SK-N-DZ (cell line): ENCODE measurements around the gene ZNF439. TPM values are rescaled to one million over a fixed set of nuclear protein-coding genes. Genes with fewer than 3 reads are reported as not detected.
"Not testable (repeated sequence)": the region's sequence is repeated elsewhere in the genome, so short reads cannot be mapped to it uniquely, and the experiment has no call there.

Source experiments
- DNase-seq: peaks from one replicate; pipeline ENCODE4 v3.0.0-alpha.2; 2015; ENCODE audit warnings: low spot score
- polyA plus RNA-seq, 2 experiments: library from polyadenylated mRNA; depleted of rRNA; stranded (reverse); fragments of >200 nt; gene quantifications; 2 replicates each; pipeline ENCODE4 v1.2.3, GENCODE V29; 2014

The ZNF439 gene
- 16.4 and 16.7 TPM in 2 replicates for polyA plus RNA-seq (2014; cell fraction: cytosol; rRNA removed)
- polyA plus RNA-seq (2014; cell fraction: nucleus; rRNA removed) = 45.1 and 45.2 TPM in 2 replicates

DNA sequence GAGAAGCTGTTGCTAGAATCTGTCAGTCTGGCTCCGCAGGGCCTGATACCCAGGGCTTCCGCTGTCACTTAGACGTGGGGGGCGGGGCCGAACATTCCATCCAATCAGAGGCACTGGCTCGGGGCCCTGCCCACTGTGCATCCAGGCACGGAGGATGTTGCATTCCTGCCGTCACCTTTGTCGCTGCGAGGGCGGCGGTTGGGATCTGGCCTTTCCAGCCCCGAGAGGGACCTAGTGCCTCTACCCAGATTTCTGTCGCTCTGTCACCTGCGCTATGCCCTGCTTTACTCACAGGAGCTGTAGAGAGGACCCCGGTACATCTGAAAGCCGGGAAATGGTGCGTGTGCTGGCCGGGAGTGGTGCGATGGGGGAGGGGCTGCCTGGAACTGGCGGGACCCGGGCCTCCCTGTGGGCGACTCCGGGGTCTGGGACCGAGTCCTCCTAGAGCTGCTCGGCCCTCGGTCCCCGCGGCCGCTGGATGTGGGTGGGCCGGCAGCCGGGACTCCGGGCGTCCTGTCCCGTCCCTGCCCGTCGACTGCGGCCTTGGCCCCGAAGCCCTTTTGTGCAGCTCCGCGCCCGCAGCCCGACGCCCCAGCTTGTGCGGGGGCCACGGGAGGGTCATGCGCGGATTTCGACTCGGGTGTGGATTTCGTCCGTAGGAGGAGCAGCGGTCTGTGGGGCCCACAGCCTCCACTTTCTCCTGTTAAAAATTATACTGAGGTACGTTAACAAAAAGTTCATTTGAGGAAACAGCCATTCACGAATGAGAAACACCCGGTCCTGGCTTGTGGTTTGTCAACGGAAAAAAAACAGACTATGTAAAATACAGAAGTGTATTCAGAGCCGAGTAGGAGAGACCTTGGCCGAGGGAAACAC is at the start of gene ZNF439:
TSS of gene ZNF439 (plus strand) at position 133 of the 876 bp plus-strand sequence. CDS start at position 275, 142 bp downstream.
- peak; percentile 89 for DNase-seq

DNA sequence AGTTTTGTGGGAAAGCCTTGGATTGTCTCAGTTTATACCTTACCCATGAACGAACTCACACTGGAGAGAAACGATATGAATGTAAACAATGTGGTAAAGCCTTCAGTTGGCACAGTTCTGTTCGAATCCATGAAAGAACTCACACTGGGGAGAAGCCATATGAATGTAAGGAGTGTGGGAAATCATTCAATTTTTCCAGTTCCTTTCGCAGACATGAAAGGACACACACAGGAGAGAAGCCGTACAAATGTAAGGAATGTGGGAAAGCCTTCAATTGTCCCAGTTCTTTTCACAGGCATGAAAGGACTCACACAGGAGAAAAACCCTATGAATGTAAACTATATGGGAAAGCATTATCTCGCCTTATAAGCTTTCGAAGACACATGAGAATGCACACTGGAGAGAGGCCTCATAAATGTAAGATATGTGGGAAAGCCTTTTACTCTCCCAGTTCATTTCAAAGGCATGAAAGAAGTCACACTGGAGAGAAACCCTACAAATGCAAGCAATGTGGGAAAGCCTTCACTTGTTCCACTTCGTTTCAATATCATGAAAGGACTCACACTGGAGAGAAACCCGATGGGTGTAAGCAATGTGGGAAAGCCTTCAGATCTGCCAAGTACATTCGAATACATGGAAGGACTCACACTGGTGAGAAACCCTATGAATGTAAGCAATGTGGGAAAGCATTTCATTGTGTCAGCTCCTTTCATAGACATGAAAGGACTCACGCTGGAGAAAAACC is 42.0 kb upstream of the ZNF439 start:
- no peak for DNase-seq

DNA sequence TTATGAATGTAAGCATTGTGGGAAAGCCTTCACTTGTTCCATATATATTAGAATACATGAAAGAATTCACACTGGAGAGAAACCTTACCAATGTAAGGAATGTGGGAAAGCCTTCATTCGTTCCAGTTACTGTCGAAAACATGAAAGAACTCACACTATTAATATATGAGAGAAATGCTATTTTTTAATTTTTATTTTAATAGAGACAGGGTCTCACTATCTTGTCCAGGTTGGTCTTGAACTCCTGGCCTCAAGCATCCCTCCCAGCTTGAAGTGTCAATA is 41.5 kb upstream of the ZNF439 start:
- no peak for DNase-seq

DNA sequence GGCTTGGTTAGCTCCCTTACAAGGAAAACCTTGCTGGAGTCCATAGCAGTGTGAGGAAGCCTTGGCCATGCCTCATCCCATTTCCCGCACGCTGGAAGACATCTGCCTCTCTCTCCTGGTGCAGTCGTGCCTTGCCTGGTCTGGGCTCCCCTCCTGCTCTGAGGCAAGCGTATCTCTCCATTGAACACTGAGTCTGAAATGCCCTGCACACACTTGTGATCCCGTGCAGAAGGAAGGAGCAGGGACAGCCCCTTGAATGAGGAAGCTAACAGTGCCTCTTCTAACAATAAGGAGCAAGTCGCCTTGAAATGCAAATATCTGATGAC is 34.9 kb upstream of the ZNF439 start:
- no peak for DNase-seq

DNA sequence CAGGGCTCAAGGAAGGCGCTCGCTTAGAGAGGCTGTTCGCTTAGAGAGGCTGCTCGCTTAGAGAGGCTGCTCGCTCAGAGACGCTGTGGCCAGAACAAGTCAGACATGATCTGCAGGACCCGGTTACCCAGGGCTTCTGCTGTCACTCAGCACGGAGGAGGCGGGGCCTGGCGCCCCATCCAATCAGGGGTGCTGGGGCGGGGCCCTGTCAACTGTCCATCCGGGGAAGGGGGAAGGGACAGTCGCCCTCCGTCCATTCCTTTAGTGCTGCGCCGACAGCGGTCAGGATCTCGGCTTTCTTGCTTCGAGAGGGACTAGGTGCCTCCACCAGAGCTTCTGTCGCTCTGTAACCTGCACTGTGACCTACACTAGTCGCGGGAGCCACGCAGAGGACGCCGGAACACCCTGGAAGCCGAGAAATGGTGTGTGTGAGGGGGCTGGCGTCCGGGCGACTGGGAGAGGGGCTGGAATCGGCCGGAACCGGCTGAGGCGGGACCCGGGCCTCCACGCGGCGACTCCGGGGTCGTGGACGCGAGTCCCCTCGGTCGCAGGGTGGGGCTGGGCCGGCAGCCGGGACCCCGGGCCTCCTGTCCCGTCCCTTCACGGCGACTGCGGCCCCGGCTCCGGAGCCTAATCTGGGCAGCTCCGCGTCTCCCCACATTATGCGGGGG is 34.4 kb upstream of the ZNF439 start, which contains the start of gene ZNF440:
TSS of gene ZNF440 (plus strand) at position 245 of the 671 bp plus-strand sequence. CDS start at position 420, 175 bp downstream.
- peak; percentile 94 for DNase-seq

DNA sequence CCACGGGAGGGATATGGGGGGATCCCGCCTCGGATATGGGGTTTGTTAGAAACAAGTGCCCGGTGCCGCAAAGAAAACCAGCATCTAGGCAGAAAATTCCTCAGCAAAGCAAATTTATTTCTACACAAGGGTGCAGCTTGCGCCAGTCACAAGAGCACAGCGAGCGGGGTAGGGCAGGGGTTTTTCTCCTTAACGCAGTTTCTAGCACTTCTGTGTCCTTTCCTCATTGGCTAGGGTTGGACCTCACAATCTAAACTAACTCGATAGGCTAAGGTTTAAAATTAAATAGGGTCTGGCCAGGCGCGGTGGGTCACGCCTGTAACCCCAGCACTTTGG is 33.9 kb upstream of the ZNF439 start:
- peak; percentile 30 for DNase-seq

DNA sequence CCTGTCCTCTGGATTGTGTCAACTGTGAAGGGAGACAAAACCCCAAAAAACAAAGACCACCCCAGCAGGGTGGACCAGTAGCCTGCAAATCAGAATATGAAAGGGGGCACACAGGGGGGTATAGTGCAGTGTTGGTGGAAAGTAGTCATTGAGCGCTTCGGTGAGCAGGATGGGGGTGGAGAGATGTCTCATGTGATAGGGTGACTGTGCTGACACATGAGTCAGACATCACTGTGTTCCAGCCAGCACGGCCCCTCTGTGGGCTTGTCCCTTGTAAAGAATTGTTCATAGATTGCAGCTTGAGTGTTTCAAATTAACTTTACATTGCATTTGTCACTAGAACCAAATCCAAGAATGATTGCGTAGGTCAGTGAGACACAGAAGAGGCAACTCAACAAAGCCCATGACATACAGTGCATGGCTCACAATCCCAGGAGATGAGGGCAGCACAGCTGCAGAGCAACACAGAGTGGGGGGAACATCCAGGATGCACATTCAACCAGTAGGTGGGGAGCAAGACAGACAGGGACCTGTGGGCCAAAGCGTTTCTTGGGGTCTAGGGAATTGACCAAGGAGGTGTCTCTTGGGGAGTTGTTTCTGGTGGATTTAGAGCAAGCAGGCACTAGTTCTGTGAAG is 26.9 kb upstream of the ZNF439 start:
- DNase-seq = no peak

DNA sequence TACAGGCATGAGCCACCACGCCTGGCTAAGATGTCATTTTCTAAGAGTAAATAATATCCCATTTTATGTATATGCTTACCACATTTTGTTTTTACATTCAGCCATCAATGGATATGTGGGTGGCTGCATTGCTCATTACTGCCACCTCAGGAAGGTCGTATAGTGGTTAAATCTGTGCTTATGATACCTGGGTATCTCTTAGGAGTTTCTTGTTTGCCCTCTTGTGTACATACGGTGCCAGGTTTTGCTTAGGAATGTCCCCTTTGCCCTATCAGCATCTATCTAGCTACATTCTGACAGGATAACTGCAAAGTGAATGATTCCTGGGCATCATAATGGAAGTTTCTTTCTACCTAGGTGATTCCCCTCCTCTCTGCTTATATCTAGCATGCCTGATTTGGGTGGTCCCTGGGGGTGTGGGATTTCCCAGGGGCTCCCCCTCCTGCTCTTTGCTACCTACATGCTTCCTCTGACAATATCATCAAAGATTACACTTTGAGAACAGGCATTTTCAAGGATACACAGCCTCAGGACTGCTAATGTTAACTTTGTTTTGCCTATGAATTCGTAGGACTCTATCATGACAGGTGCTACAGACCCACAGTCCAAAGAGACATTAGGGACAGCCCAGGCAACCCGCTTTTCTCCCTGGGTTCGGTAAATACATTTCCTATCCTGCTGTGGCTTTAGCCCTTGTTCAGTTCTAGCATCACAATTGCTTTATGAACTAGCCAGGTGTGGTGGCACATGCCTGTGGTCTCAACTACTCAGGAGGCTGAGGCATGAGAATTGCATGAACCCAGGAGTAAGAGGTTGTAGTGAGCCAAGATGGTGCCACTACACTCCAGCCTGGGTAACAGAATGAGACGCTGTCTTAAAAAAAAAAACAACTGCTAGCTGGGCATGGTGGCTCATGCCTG is 19.3 kb upstream of the ZNF439 start:
- DNase-seq = not testable (repeated sequence)

DNA sequence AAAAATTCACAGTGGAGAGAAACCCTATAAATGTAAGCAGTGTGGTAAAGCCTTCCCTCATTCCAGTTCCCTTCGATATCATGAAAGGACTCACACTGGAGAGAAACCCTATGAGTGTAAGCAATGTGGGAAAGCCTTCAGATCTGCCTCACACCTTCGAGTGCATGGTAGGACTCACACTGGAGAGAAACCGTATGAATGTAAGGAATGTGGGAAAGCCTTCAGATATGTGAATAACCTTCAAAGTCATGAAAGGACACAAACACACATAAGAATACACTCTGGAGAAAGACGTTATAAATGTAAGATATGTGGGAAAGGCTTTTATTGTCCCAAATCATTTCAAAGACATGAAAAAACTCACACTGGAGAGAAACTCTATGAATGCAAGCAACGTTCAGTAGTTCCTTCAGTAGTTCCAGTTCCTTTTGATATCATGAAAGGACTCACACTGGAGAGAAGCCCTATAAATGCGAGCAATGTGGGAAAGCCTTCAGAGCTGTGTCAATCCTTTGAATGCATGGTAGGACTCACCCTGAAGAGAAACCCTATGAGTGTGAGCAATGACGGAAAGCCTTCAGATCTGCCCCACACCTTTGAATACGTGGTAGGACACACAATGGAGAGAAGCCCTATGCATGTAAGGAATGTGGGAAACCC is 16.1 kb upstream of the ZNF439 start:
- DNase-seq = no peak

DNA sequence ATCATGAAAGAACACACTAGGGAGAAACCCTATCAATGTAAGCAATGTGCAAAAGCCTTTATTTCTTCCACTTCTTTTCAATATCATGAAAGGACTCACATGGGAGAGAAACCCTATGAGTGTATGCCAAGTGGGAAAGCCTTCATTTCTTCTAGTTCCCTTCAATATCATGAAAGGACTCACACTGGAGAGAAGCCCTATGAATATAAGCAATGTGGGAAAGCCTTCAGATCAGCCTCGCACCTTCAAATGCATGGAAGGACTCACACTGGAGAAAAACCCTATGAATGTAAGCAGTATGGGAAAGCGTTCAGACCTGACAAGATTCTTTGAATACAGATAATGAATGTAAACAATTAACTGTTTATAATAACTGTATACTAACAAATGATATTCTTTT is 15.0 kb upstream of the ZNF439 start:
- DNase-seq = no peak

DNA sequence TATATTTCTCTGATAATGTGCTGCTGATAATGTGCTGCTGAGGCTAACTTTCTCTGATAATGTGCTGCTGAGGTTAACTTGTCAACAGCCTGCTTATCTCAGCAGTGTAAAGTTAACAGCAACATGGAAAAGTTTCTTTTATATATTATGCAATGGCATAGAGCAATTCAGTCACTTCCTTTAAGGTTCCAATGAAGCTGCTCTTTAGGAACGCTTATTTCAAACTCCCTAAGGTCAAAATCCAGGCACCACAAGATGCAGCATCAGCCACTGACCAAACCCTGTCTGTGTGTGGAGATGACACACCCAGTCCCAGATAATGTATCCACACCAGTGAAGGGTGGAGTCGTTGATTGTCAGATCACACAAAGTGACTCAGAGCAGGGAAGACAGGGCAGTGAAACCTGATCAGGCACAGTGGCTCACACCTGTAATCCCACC is 12.9 kb upstream of the ZNF439 start:
- DNase-seq = not testable (repeated sequence)

DNA sequence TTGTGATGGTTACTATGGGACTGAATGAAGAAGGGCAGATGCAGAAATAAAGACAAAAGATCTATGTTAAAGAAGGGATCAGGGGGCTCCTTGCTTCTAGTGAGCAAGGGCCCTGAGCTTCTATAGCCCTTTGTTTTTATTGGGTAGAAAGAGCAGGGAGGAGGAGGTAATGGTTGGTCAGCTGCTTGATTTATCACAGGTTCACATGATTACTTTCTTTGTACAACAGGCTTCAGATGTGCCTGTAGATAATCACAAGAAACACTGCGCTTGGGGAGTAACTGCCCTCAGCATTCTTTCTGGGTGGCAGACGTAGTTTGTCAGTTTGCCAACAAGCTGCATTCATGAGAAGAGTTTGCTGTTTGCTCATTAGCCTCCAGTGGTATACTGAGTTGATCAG is 4.8 kb upstream of the ZNF439 start:
- peak; percentile 35 for DNase-seq

DNA sequence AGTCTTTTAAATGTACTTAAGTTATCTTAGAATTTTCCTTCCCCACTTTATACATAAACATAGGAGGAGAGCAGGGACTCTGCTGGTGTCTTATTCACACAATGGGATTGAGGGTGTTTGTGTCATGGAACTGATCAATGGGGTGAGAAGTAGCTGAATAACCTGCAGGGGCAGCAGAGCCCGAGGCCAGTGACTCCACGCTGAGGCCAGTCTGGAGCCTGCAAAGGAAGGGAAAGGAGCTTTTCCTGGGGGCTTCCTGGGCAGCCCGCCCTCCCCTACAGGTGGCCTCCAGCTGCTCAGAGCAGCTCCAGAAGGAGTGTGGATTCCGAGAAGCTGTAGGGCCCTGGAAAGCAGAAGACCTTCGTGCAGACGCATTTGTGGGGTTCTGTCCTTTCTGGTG is 911 bp upstream of the ZNF439 start:
- DNase-seq = peak; percentile 63

DNA sequence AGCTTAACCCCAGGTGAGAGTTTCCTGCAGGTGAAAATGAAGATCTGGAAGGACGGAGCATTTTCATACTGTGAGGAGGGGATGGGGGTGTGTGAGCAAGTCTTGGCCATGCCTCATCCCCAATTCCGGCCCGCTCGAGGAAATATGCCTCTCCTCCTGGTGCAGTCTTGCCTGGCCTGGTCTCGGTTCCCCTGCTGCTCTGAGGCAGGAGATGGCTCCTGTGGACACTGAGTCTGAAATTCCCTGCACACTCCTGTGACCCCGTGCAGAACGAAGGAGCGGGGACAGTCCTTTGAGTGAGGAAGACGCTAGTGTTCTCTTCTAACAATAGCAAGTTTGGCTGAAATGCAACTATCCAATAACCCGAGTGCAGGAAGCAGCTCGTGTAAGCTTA is 329 bp upstream of the ZNF439 start:
- no peak for DNase-seq

DNA sequence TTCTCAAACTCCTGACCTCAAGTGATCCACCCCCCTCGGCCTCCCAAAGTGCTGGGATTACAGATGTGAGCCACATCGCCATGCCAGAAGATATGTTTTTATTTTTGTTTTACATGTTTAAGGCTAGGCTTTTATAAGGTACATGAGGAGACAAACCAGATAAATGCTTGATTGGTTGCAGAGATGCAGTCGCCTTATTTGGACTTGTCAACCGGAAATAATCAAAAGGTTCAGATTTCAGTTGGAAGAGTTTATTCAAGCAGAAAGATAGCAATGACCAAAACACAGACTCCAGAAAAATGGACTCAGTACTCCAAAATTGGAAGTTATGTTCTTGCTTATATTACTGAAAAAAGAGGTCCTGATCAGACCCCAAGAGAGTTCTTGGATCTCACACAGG is 1.8 kb downstream of the ZNF439 start:
- DNase-seq = not testable (repeated sequence)

DNA sequence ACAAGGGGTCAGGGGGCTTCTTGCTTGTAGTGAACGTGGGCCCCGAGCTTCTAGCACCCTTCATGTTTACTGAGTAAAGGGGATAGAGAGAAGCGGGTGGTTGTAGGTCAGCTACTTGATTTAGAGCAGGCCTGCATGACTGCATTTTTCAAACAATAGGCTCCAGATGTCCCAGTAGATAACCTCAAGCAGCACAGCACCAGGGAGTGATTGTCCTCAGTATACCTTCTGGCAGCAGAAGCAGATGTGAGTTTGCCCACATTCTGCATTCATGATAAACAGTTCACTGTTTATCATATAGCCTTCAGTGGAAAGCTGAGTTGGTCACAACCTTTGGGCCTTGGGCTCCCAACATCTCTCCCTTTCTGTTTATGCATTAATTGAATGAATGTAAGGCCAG is 4.8 kb downstream of the ZNF439 start:
- no peak for DNase-seq

DNA sequence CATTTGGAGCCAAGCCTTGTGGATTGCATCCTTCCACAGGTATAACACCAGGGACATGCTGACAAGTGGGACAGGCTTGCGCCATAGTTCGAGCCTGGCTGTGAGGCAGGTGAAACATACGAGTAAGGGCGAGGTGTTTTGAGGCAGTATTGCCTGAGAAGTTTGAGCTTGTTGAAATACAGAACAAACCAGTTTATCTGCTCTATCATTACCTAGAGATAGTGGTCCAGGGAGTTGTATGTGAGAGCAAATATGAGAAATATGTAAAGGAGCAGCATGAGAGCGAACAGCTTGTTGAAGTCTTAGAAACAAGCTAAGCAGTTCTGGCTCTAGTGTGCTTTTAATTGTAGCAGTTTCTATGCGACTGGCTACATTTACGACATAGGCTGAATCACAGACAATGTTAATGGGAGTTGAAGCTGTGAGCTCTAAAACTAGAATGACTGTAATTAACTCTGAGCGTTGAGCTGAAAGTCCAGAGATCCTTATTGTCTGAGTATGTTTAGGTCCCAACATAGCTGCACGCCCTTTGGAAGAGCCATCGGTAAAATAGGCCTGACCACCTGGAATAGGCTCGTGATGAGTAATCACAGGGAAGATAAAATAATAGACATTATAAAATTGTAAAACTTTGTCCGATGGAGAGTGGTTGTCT is 8.2 kb downstream of the ZNF439 start:
- no peak for DNase-seq

DNA sequence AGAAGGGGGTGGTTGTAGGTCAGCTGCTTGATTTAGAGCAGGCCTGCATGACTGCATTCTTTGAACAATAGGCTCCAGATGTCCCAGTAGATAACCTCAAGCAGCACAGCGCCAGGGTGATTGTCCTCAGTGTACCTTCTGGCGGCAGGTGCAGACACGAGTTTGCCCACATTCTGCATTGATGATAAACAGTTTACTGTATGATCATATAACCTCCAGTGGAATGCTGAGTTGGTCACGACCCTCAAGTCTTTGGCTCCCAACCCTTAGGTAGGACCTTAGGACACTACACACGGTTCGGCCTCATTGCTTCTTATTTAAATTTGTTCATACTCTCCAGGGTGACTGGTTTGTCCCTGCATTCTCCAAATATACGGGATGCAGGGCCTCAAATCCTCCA is 12.2 kb downstream of the ZNF439 start:
- DNase-seq = peak; percentile 13

DNA sequence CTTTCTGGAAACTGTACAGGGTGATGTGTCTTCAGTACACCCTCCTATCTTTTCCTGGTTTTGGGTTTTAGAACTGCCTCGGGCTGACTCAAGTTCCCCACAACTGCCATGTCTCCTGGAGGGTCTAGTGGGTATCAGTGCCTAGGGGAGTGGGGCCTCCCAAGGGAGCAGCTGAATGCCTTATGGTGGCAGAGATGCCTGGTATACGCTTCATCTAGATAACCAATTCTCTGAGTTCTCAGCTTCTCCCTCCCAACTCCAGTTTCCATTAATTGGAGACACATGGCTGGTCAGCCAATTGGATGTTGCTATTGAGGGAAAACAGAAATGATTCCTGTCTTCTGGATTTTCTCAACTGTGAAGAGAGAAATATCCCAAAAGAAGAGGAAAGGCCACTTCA is 12.8 kb downstream of the ZNF439 start:
- peak; percentile 70 for DNase-seq

DNA sequence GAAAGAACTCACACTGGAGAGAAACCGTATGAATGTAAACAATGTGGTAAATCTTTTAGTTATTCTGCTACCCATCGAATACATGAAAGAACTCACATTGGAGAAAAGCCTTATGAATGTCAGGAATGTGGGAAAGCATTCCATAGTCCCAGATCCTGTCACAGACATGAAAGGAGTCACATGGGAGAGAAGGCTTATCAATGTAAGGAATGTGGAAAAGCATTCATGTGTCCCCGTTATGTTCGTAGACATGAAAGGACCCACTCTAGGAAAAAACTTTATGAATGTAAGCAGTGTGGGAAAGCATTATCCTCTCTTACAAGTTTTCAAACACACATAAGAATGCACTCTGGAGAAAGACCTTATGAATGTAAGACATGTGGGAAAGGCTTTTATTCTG is 19.2 kb downstream of the ZNF439 start:
- not testable (repeated sequence) for DNase-seq
